Lower leg skin (tissue), 3 donors: ENCODE results near the gene CAPNS1.

ENCODE experiments used
- CTCF ChIP-seq, 3 donors: fragments of 450-650 bp; IDR thresholded peaks; one replicate each; pipeline ENCODE4 v1.5.1; 2016; ENCODE audit warnings: antibody characterized with exemption in 3 of 3, mild to moderate bottlenecking in 3 of 3, moderate library complexity in 2 of 3
- POLR2A ChIP-seq, 2 donors: fragments of 450-650 bp; IDR thresholded peaks; one replicate each; pipeline ENCODE4 v1.6.1; 2016 to 2017; ENCODE audit warnings: antibody characterized with exemption in 2 of 2, mild to moderate bottlenecking in 1 of 2, moderate library complexity in 1 of 2

DNA sequence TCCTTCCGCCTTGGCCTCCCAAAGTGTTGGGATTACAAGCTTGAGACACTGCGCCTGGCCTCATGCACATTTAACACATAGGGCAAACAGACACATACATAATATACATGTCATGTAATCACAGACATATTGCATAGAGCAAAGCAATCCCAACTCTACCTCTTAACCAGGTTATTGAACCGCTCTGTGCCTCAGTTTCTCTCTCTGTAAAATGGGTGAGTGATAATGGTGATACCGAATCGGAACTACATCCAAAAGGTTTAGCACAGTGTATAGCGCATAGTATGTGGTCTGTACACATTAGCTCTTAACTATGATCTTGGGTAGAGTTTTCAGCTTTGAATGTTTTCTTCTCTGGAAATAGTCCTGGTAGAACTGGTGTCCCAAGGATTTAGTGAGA lies 4.8 kb downstream of the CAPNS1 start:
- TF ChIP-seq CTCF (IDR thresholded peaks at IDR 0.05) (no peak), POLR2A (IDR thresholded peaks at IDR 0.05) (no peak)
